Testis (tissue), 2 donors: ENCODE data around the gene MAST4.

ENCODE experiments used
- CTCF ChIP-seq, 3 experiments: fragments of 450-650 bp in 2 of 3; fragments of 200-600 bp in 1 of 3; sonication (generic) in 1 of 3; IDR thresholded peaks; one replicate each; pipeline ENCODE4 v1.5.1; 2016 to 2019; ENCODE audit warnings: antibody characterized with exemption in 3 of 3, mild to moderate bottlenecking in 2 of 3, moderate library complexity in 1 of 3
- POLR2A ChIP-seq: fragments of 450-650 bp; IDR thresholded peaks from one replicate; pipeline ENCODE4 v1.6.1; 2017; ENCODE audit warnings: antibody characterized with exemption, mild to moderate bottlenecking, moderate library complexity

GRCh38 chr5:66660396-66660795 is 64.2 kb downstream of the MAST4 start:
- TF ChIP-seq CTCF (IDR thresholded peaks at IDR 0.05) (no peak), POLR2A (no peak)
